Prostate gland (tissue), 2 donors: ENCODE measurements around the gene SEPTIN2. TPM values are rescaled to one million over a fixed set of nuclear protein-coding genes. Genes with fewer than 3 reads are reported as not detected.

Experiments
- DNase-seq: peaks from one replicate; pipeline ENCODE4 v3.0.0-alpha.2; 2019; ENCODE audit warnings: low spot score
- H3K27ac ChIP-seq, 2 donors: fragments of 200-600 bp; sonication (generic); 2 replicates each; pipeline ENCODE4 v1.5.1; 2017 to 2019
- H3K27me3 ChIP-seq: fragments of 200-600 bp; sonication (generic); replicated peaks from 2 replicates; pipeline ENCODE4 v1.5.1; 2019; ENCODE audit not compliant: insufficient read depth
- H3K36me3 ChIP-seq, 2 donors: fragments of 200-600 bp; sonication (generic); 1 replicate in 1 of 2; 2 replicates in 1 of 2; pipeline versions ENCODE4 v1.5.1 to v1.8.1; 2017 to 2019
- H3K4me1 ChIP-seq: fragments of 200-600 bp; sonication (generic); replicated peaks from 2 replicates; pipeline ENCODE4 v1.5.1; 2019
- H3K4me3 ChIP-seq, 2 donors: fragments of 200-600 bp; sonication (generic); 2 replicates each; pipeline ENCODE4 v1.5.1; 2017 to 2019
- H3K9me3 ChIP-seq: fragments of 200-600 bp; sonication (generic); 2 replicates; pipeline ENCODE4 v1.5.1; 2017
- POLR2A ChIP-seq: fragments of 450-650 bp; IDR thresholded peaks from one replicate; pipeline ENCODE4 v1.6.1; 2016; ENCODE audit warnings: antibody characterized with exemption, mild to moderate bottlenecking
- POLR2AphosphoS5 ChIP-seq: sonication (generic); formaldehyde crosslinking; IDR thresholded peaks from one replicate; pipeline ENCODE4 v1.6.1; 2017; ENCODE audit warnings: antibody characterized with exemption
- WGBS: methylation state at CpG from one replicate; pipeline ENCODE4 v1.1.5; 2018; 5-methylcytosine and 5-hydroxymethylcytosine counted together
- intact Hi-C: fragments of 100-400 bp; cut with DNase I; formaldehyde crosslinking; loops from one replicate; pipeline ENCODE4 v1.14.2; 2022
- total RNA-seq, 2 donors: library from RNA; depleted of rRNA; stranded (reverse); fragments of >200 nt; gene quantifications; one replicate each; pipeline ENCODE4 v1.1.0, GENCODE V29; 2016
- TF ChIP-seq, protein P1 (sequence below), 4 experiments: fragments of 200-600 bp in 2 of 4; fragments of 450-650 bp in 2 of 4; sonication (generic) in 2 of 4; IDR thresholded peaks; 1 replicate in 3 of 4; 2 replicates in 1 of 4; pipeline ENCODE4 v1.5.1; 2016 to 2019; ENCODE audit warnings: antibody characterized with exemption in 4 of 4, mild to moderate bottlenecking in 2 of 4, moderate library complexity in 2 of 4

SEPTIN2 gene
- total RNA-seq, 2 donors from 2014 or later, result 202 to 284 TPM

- no peak for DNase-seq
- intact Hi-C loops, result no loop called here
Measured at GRCh38 chr2:241279413-241279812, 36.3 kb upstream of the SEPTIN2 start.

DNA sequence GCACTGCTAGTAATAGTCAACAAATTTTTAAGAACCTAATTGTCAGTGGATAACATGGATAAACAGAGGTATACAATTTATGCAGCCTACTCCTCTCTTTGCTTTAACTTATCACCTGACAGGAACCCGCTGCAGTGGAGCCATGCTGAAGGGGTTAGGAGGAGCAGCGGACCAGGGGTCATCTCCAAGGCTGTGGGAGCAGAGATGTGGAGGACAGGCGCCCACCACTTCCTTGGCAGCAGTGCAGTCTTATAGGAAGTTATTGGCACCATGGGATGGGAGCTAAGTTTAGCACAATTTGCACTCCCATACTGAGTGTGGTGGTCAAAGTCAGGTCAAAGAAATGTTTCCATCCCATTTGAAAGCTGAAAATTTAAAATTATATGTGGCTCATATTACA, 35.9 kb upstream of the SEPTIN2 start:
- WGBS, result 85% methylated on average over 3 of the region's 3 CpGs
- no peak for TF ChIP-seq POLR2AphosphoS5
- no peak for TF ChIP-seq POLR2A
- TF ChIP-seq, protein P1, sequence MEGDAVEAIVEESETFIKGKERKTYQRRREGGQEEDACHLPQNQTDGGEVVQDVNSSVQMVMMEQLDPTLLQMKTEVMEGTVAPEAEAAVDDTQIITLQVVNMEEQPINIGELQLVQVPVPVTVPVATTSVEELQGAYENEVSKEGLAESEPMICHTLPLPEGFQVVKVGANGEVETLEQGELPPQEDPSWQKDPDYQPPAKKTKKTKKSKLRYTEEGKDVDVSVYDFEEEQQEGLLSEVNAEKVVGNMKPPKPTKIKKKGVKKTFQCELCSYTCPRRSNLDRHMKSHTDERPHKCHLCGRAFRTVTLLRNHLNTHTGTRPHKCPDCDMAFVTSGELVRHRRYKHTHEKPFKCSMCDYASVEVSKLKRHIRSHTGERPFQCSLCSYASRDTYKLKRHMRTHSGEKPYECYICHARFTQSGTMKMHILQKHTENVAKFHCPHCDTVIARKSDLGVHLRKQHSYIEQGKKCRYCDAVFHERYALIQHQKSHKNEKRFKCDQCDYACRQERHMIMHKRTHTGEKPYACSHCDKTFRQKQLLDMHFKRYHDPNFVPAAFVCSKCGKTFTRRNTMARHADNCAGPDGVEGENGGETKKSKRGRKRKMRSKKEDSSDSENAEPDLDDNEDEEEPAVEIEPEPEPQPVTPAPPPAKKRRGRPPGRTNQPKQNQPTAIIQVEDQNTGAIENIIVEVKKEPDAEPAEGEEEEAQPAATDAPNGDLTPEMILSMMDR (IDR thresholded peaks at IDR 0.05), result no peak
- H3K4me1 ChIP-seq, result no peaks in the 10 kb centered on the region
- no peak for DNase-seq
- no peak overlapping the region for H3K27ac ChIP-seq
- intact Hi-C loops, result no loop called here
- H3K36me3 ChIP-seq, result no peaks in the 10 kb centered on the region
- H3K9me3 ChIP-seq, result no peaks in the 10 kb centered on the region
- no peak overlapping the region for H3K4me3 ChIP-seq
- H3K27me3 ChIP-seq, result no peaks in the 10 kb centered on the region

More at GRCh38 chr2:241279413-241279812, 36.3 kb upstream of the SEPTIN2 start:
- TF ChIP-seq POLR2AphosphoS5, result no peak
- no peak for TF ChIP-seq POLR2A
- TF ChIP-seq, protein P1 (IDR thresholded peaks at IDR 0.05), result no peak
- Histone ChIP-seq H3K4me1 (no peaks in the 10 kb centered on the region), H3K27ac (no peak overlapping the region), H3K36me3 (no peaks in the 10 kb centered on the region), H3K9me3 (no peaks in the 10 kb centered on the region), H3K4me3 (no peak overlapping the region), H3K27me3 (no peaks in the 10 kb centered on the region)
- 70% methylated on average over 8 of the region's 8 CpGs for WGBS

DNA sequence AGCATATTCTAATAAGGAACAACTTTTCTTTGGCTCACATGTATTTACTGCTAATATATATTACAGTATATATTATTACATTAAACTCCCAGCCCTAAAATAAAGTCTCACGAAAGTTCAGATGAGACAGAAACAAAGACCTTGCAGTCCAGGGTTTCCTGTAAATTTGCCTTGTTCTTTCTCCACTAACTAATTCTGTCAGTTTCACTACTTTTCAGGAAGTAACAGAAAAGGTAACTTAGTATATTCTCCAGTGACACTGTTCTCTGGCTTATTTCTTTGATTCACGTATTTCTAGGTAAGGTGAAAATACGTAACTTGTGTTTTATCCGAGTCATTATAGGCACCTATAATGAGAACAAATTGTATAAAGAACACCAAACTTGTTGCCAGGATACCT, 35.4 kb upstream of the SEPTIN2 start:
- TF ChIP-seq, protein P1 (IDR thresholded peaks at IDR 0.05), result no peak
- TF ChIP-seq POLR2A (no peak), POLR2AphosphoS5 (no peak)

GRCh38 chr2:241282555-241282954, 33.2 kb upstream of the SEPTIN2 start:
- TF ChIP-seq POLR2A, result no peak
- TF ChIP-seq, protein P1 (IDR thresholded peaks at IDR 0.05), result no peak
- TF ChIP-seq POLR2AphosphoS5, result no peak
- DNase-seq, result no peak
- H3K27ac ChIP-seq, result no peak overlapping the region
- H3K4me3 ChIP-seq, result no peak overlapping the region
- H3K27me3 ChIP-seq, result no peaks in the 10 kb centered on the region
- no peaks in the 10 kb centered on the region for H3K36me3 ChIP-seq
- 70% methylated on average over 5 of the region's 5 CpGs for WGBS
- intact Hi-C loops, result no loop called here
- no peaks in the 10 kb centered on the region for H3K4me1 ChIP-seq
- H3K9me3 ChIP-seq, result no peaks in the 10 kb centered on the region

More for the DNA sequence above, 35.4 kb upstream of the SEPTIN2 start:
- Histone ChIP-seq H3K4me1 (no peaks in the 10 kb centered on the region), H3K36me3 (no peaks in the 10 kb centered on the region), H3K27me3 (no peaks in the 10 kb centered on the region), H3K4me3 (no peak overlapping the region), H3K27ac (no peak overlapping the region), H3K9me3 (no peaks in the 10 kb centered on the region)
- intact Hi-C loops, result no loop called here
- WGBS, result 92% methylated on average over 4 of the region's 4 CpGs
- DNase-seq, result no peak

GRCh38 chr2:241285596-241285995, 30.1 kb upstream of the SEPTIN2 start:
- peak overlapping the region in 1 of 2 donors; percentile 22 for H3K27ac ChIP-seq
- no peak for DNase-seq
- H3K27me3 ChIP-seq, result no peaks in the 10 kb centered on the region
- H3K9me3 ChIP-seq, result no peaks in the 10 kb centered on the region
- no peaks in the 10 kb centered on the region for H3K36me3 ChIP-seq
- H3K4me1 ChIP-seq, result no peaks in the 10 kb centered on the region
- no peak overlapping the region for H3K4me3 ChIP-seq
- 92% methylated on average over 1 of the region's 1 CpG for WGBS
- intact Hi-C loops, result no loop called here
- TF ChIP-seq POLR2A (no peak), POLR2AphosphoS5 (no peak)
- TF ChIP-seq, protein P1 (IDR thresholded peaks at IDR 0.05), result no peak
